HFF-Myc (cell line): ENCODE results near the gene NR3C1.

Experiments
- DNase-seq: peaks from one replicate; pipeline ENCODE4 v3.0.0-alpha.2; 2011; ENCODE audit warnings: low read depth; ENCODE audit errors: extremely low read depth
- H3K4me3 ChIP-seq: replicated peaks from 2 replicates; pipeline ENCODE4 v1.5.1; 2011; ENCODE audit warnings: low read depth, mild to moderate bottlenecking, control low read depth, low read length
- TF ChIP-seq, protein P1 (sequence below): IDR thresholded peaks from 2 replicates; pipeline ENCODE4 v1.5.1; 2012; ENCODE audit warnings: mild to moderate bottlenecking, low read depth, low read length, control low read depth; ENCODE audit errors: missing control alignments

NR3C1 gene

GRCh38 chr5:143262393-143263174 lies 140.9 kb downstream of the NR3C1 start:
- TF ChIP-seq, protein P1, sequence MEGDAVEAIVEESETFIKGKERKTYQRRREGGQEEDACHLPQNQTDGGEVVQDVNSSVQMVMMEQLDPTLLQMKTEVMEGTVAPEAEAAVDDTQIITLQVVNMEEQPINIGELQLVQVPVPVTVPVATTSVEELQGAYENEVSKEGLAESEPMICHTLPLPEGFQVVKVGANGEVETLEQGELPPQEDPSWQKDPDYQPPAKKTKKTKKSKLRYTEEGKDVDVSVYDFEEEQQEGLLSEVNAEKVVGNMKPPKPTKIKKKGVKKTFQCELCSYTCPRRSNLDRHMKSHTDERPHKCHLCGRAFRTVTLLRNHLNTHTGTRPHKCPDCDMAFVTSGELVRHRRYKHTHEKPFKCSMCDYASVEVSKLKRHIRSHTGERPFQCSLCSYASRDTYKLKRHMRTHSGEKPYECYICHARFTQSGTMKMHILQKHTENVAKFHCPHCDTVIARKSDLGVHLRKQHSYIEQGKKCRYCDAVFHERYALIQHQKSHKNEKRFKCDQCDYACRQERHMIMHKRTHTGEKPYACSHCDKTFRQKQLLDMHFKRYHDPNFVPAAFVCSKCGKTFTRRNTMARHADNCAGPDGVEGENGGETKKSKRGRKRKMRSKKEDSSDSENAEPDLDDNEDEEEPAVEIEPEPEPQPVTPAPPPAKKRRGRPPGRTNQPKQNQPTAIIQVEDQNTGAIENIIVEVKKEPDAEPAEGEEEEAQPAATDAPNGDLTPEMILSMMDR: no peak
- H3K4me3 ChIP-seq: no peak overlapping the region
- DNase-seq: no peak

- no peak overlapping the region for H3K4me3 ChIP-seq
- DNase-seq: no peak
- TF ChIP-seq, protein P1: no peak
These were observed 141.6 kb downstream of the NR3C1 start for GRCh38 chr5:143261748-143262392.

DNA sequence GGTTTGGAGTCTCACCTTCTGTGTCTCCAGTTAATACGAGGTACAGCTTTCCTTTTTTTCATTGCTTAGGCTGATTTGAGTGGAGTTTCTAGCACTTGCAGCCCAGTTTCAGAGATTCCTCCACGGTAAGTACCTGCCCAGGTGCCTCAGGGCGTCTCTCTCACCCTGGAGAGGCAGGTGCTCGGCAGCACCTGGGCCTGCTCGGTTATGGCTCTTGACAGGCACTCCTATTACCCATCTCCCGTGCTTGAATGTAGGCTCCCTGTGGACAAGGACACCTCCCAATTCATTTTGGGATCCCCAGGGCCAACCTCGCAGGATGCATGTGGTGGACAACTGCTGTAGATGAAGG lies 144.3 kb downstream of the NR3C1 start:
- TF ChIP-seq, protein P1: no peak
- no peak overlapping the region for H3K4me3 ChIP-seq
- DNase-seq: no peak

DNA sequence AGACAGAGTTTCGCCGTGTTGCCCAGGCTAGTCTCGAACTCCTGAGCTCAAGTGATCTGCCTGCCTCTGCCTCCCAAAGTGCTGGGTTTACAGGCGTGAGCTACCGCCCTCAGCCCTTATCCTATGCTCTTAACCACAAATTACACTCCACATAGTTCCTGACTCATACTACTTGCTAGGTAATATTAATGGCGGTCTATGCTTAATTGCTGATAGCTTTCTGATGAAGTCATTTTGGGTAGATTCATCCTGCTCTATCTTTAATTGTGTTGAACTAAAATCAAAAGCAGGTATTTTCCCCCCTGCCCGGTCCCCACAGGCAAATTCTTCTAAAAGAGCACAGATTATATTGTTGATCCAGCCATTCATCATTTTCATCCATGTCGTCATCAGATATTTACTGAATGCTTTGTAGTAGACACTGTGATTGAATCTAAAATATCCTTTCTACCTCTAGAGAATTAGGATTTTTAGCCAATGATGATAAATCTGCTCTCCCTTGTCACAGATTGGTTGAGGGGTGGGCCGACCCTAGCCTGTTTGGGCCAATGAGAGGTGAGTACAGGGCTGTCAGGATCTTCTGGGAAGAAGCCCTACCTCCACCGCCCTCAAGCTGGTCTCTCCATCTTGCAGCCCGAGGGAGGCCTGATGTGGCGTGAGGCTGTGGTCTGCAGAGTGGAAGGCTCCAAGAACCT lies 144.8 kb downstream of the NR3C1 start:
- DNase-seq: no peak
- H3K4me3 ChIP-seq: no peak overlapping the region
- TF ChIP-seq, protein P1: no peak

DNA sequence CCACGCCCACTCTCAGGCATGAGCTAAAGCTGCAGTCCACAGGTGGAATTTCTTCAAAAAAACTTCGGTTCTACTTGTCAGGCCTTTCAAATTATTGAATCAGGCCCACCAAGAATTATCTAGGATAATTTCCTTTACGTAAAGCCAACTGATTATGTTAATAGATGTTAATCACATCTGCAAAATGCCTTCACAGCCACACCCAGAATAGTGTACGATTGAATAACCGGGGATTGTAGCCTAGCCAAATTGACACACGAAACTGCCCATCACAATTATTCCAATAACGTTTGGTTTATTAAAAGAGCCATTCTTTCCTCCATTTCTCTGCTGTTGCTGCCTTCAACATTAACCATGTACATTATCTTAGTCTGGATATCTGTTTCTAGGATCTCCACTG lies 148.7 kb downstream of the NR3C1 start:
- TF ChIP-seq, protein P1: no peak
- DNase-seq: no peak
- H3K4me3 ChIP-seq: no peak overlapping the region

GRCh38 chr5:143251946-143252345 lies 151.5 kb downstream of the NR3C1 start:
- no peak for DNase-seq
- H3K4me3 ChIP-seq: no peak overlapping the region
- TF ChIP-seq, protein P1: no peak
